ENCODE data around the gene LEO1.
"Not testable (repeated sequence)": the region's sequence is repeated elsewhere in the genome, so short reads cannot be mapped to it uniquely, and the experiment has no call there.

Gene LEO1

DNA sequence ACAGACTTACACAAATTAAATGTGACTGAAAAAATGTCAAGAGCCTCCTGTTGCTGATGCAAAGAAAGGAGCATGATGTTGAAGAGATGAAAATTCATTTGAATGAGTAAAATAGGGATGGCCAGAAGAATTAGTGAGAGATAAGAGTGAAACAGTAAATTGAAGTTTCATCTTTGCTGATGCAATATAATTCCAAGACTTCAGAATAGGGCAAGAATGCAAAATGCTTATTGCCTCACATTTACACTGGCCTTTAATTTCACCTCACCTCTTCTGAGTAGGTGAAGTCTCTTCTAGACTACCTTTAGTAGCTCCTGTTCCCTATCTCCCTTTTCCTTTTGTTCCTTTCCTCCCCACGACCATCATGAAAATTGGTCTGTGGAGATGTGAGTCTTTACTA lies 32.1 kb upstream of the LEO1 start:
- Histone ChIP-seq H3K27ac (replicated peaks) (no peak overlapping the region), H3K4me3 (replicated peaks; ENCODE audit: insufficient read depth, low read length) (no peak overlapping the region), H3K27me3 (ENCODE audit: insufficient read depth, poor library complexity, severe bottlenecking) (no peaks in the 10 kb centered on the region)
- no peak for DNase-seq (ENCODE audit: low read depth in 1 of 2, low spot score in 1 of 2)
- TF ChIP-seq SPI1 (IDR thresholded peaks at IDR 0.05; ENCODE audit: borderline replicate concordance, low read depth) (no peak), GABPA (IDR thresholded peaks at IDR 0.05; ENCODE audit: low read depth) (no peak), POLR2AphosphoS5 (IDR thresholded peaks at IDR 0.05; ENCODE audit: low read depth) (no peak)
- TF ChIP-seq, protein P1, sequence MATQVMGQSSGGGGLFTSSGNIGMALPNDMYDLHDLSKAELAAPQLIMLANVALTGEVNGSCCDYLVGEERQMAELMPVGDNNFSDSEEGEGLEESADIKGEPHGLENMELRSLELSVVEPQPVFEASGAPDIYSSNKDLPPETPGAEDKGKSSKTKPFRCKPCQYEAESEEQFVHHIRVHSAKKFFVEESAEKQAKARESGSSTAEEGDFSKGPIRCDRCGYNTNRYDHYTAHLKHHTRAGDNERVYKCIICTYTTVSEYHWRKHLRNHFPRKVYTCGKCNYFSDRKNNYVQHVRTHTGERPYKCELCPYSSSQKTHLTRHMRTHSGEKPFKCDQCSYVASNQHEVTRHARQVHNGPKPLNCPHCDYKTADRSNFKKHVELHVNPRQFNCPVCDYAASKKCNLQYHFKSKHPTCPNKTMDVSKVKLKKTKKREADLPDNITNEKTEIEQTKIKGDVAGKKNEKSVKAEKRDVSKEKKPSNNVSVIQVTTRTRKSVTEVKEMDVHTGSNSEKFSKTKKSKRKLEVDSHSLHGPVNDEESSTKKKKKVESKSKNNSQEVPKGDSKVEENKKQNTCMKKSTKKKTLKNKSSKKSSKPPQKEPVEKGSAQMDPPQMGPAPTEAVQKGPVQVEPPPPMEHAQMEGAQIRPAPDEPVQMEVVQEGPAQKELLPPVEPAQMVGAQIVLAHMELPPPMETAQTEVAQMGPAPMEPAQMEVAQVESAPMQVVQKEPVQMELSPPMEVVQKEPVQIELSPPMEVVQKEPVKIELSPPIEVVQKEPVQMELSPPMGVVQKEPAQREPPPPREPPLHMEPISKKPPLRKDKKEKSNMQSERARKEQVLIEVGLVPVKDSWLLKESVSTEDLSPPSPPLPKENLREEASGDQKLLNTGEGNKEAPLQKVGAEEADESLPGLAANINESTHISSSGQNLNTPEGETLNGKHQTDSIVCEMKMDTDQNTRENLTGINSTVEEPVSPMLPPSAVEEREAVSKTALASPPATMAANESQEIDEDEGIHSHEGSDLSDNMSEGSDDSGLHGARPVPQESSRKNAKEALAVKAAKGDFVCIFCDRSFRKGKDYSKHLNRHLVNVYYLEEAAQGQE (IDR thresholded peaks at IDR 0.05; ENCODE audit: insufficient replicate concordance, low read depth): no peak
- TF ChIP-seq, protein P2, sequence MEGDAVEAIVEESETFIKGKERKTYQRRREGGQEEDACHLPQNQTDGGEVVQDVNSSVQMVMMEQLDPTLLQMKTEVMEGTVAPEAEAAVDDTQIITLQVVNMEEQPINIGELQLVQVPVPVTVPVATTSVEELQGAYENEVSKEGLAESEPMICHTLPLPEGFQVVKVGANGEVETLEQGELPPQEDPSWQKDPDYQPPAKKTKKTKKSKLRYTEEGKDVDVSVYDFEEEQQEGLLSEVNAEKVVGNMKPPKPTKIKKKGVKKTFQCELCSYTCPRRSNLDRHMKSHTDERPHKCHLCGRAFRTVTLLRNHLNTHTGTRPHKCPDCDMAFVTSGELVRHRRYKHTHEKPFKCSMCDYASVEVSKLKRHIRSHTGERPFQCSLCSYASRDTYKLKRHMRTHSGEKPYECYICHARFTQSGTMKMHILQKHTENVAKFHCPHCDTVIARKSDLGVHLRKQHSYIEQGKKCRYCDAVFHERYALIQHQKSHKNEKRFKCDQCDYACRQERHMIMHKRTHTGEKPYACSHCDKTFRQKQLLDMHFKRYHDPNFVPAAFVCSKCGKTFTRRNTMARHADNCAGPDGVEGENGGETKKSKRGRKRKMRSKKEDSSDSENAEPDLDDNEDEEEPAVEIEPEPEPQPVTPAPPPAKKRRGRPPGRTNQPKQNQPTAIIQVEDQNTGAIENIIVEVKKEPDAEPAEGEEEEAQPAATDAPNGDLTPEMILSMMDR (IDR thresholded peaks at IDR 0.05; ENCODE audit: insufficient read depth, low read length): no peak

DNA sequence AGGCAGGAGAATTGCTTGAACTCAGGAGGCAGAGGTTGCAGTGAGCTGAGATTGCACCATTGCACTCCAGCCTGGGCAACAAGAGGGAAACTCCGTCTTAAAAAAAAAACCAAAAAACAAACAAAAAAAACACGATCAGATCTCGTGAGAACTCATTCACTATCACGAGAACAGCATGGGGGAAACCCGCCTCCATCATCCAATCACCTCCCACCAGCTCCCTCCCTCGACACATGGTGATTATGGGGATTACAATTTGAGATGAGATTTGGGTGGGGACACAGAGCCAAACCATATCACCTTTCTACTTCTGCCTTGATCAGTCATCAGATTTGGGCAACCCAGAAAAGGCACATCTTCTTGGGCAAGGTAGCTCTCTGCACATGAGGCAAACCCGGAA lies 31.5 kb upstream of the LEO1 start:
- DNase-seq (ENCODE audit: low read depth in 1 of 2, low spot score in 1 of 2); H3K27me3 ChIP-seq (ENCODE audit: insufficient read depth, poor library complexity, severe bottlenecking); H3K27ac ChIP-seq (replicated peaks); H3K4me3 ChIP-seq (replicated peaks; ENCODE audit: insufficient read depth, low read length): not testable (repeated sequence)

DNA sequence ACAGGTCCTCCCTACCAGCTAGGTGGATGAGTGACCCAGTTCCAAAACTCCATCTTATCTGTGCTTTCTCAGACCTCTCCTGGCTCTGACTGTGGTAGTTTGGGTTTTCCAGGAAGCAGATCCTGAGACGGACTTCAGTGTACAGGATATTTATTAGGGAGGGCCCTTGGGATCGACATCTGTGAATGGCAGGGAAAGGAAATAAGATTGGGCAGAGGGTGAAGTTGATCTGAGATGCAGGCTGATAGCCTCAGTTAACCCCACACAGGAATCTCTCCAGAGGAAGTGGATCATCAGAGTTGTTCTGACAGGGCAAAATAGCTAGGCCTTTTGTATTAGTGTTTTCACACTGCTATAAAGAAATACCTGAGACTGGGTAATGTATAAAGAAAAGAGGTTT lies 30.8 kb upstream of the LEO1 start:
- no peak for TF ChIP-seq POLR2AphosphoS5 (IDR thresholded peaks at IDR 0.05; ENCODE audit: low read depth)
- TF ChIP-seq, protein P2 (IDR thresholded peaks at IDR 0.05; ENCODE audit: insufficient read depth, low read length): no peak
- TF ChIP-seq, protein P1 (IDR thresholded peaks at IDR 0.05; ENCODE audit: insufficient replicate concordance, low read depth): no peak
- no peak for DNase-seq (ENCODE audit: low read depth in 1 of 2, low spot score in 1 of 2)
- no peaks in the 10 kb centered on the region for H3K27me3 ChIP-seq (ENCODE audit: insufficient read depth, poor library complexity, severe bottlenecking)
- H3K4me3 ChIP-seq (replicated peaks; ENCODE audit: insufficient read depth, low read length): no peak overlapping the region
- H3K27ac ChIP-seq (replicated peaks): no peak overlapping the region

DNA sequence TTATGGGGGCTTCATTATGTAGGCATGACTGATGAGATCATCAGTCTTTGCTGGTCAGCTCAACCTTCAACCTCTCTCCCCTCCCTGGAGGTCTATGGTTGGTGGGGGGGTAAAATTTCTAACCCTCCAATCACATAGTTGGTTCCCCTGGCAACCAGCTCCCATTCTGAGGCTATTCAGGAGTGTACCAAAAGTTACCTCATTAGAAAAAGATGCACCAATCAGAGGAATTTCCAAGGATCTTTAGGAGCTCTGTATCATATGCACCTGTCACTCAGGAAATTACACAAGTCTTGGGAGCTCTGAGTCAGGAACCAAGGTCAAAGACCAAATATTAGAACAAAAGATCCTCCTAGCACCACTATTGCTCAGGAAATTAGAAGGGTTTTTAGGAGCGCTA lies 21.4 kb upstream of the LEO1 start:
- no peak overlapping the region for H3K27ac ChIP-seq (replicated peaks)
- no peaks in the 10 kb centered on the region for H3K27me3 ChIP-seq (ENCODE audit: insufficient read depth, poor library complexity, severe bottlenecking)
- TF ChIP-seq, protein P2 (IDR thresholded peaks at IDR 0.05; ENCODE audit: insufficient read depth, low read length): no peak
- TF ChIP-seq GABPA (IDR thresholded peaks at IDR 0.05; ENCODE audit: low read depth) (no peak), SPI1 (IDR thresholded peaks at IDR 0.05; ENCODE audit: borderline replicate concordance, low read depth) (no peak), POLR2AphosphoS5 (IDR thresholded peaks at IDR 0.05; ENCODE audit: low read depth) (no peak)
- TF ChIP-seq, protein P1 (IDR thresholded peaks at IDR 0.05; ENCODE audit: insufficient replicate concordance, low read depth): no peak

More for the DNA sequence above, 21.4 kb upstream of the LEO1 start:
- DNase-seq (ENCODE audit: low read depth in 1 of 2, low spot score in 1 of 2): no peak
- no peak overlapping the region for H3K4me3 ChIP-seq (replicated peaks; ENCODE audit: insufficient read depth, low read length)
